Kasumi-1 (cell line): ENCODE data around the gene OR4D1.
A peak's percentile ranks its signal among the peaks of the same experiment; 100 is the strongest.
"Not testable (repeated sequence)": the region's sequence is repeated elsewhere in the genome, so short reads cannot be mapped to it uniquely, and the experiment has no call there.

Experiments used
- DNase-seq, 2 experiments: peaks; one replicate each; lab custom pipeline; 2025; lab: John Stamatoyannopoulos, UW

Gene OR4D1

GRCh38 chr17:58147930-58148434 lies at the start of gene OR4D1:
TSS of gene OR4D1 (plus strand) at chr17:58148384. CDS start at chr17:58155154, 6,770 bp downstream.
- no peak for DNase-seq

- DNase-seq: no peak
These were observed 47.7 kb upstream of the OR4D1 start for GRCh38 chr17:58100506-58100905.

GRCh38 chr17:58101898-58102297 lies 46.3 kb upstream of the OR4D1 start:
- not testable (repeated sequence) for DNase-seq

GRCh38 chr17:58105093-58105492 lies 43.1 kb upstream of the OR4D1 start:
- DNase-seq: no peak

GRCh38 chr17:58107306-58107705 lies 40.9 kb upstream of the OR4D1 start:
- no peak for DNase-seq

- DNase-seq: no peak
These were observed 39.0 kb upstream of the OR4D1 start for GRCh38 chr17:58109197-58109596.

GRCh38 chr17:58110012-58110411 lies 38.2 kb upstream of the OR4D1 start:
- DNase-seq: no peak

- no peak for DNase-seq
These were observed 36.5 kb upstream of the OR4D1 start for GRCh38 chr17:58111676-58112075.

- peak; percentile 61 to 64 for DNase-seq
These were observed 35.1 kb upstream of the OR4D1 start for GRCh38 chr17:58112970-58113631.

GRCh38 chr17:58113947-58114346 lies 34.2 kb upstream of the OR4D1 start:
- no peak for DNase-seq

GRCh38 chr17:58117382-58117781 lies 30.8 kb upstream of the OR4D1 start:
- DNase-seq: no peak

GRCh38 chr17:58119491-58119890 lies 28.7 kb upstream of the OR4D1 start:
- no peak for DNase-seq

GRCh38 chr17:58120195-58120822 lies 27.9 kb upstream of the OR4D1 start:
- DNase-seq: peak; percentile 48 to 57

GRCh38 chr17:58121925-58122324 lies 26.3 kb upstream of the OR4D1 start:
- DNase-seq: peak; percentile 43 to 72

- no peak for DNase-seq
These were observed 20.3 kb upstream of the OR4D1 start for GRCh38 chr17:58127846-58128245.

GRCh38 chr17:58132697-58133096 lies 15.5 kb upstream of the OR4D1 start:
- DNase-seq: not testable (repeated sequence)

- DNase-seq: no peak
These were observed 11.4 kb upstream of the OR4D1 start for GRCh38 chr17:58136669-58137279.

GRCh38 chr17:58141505-58141904 lies 6.7 kb upstream of the OR4D1 start:
- DNase-seq: no peak

- DNase-seq: not testable (repeated sequence)
These were observed 4.8 kb upstream of the OR4D1 start for GRCh38 chr17:58143335-58143734.

- DNase-seq: no peak
These were observed 3.4 kb upstream of the OR4D1 start for GRCh38 chr17:58144801-58145200.

GRCh38 chr17:58148609-58149008 lies 425 bp downstream of the OR4D1 start:
- no peak for DNase-seq

- DNase-seq: no peak
These were observed 2.2 kb downstream of the OR4D1 start for GRCh38 chr17:58150394-58150793.

GRCh38 chr17:58153046-58153445 lies 4.9 kb downstream of the OR4D1 start:
- peak; percentile 92 to 93 for DNase-seq
